Naive B cell (primary cell): ENCODE results near the gene DNAJC1. TPM values are rescaled to one million over a fixed set of nuclear protein-coding genes. Genes with fewer than 3 reads are reported as not detected.
"Not testable (repeated sequence)": the region's sequence is repeated elsewhere in the genome, so short reads cannot be mapped to it uniquely, and the experiment has no call there.

Experiments used
- ATAC-seq, 2 donors: fragments of 150-1000 bp; cut with Tn5 transposase; 2 replicates each; pipeline ENCODE4 v1.10.0; 2021; ENCODE audit warnings: low read depth in 2 of 2, mild to moderate bottlenecking in 2 of 2, moderate library complexity in 2 of 2
- DNase-seq: peaks from one replicate; pipeline ENCODE4 v3.0.0; 2022
- H3K27ac Mint-ChIP-seq, 6 donors: one replicate each; pipeline ENCODE4 v1.8.0; 2020 to 2022; ENCODE audit warnings: mild to moderate bottlenecking in 6 of 6, mixed read lengths in 6 of 6, moderate library complexity in 5 of 6, inconsistent platforms in 2 of 6
- H3K27me3 Mint-ChIP-seq, 3 donors: one replicate each; pipeline ENCODE4 v1.8.0; 2021 to 2022; ENCODE audit warnings: mixed read lengths in 3 of 3, mild to moderate bottlenecking in 1 of 3
- H3K36me3 Mint-ChIP-seq, 2 donors: one replicate each; pipeline ENCODE4 v1.8.0; 2020 to 2022; ENCODE audit warnings: mixed read lengths in 2 of 2, inconsistent platforms in 1 of 2, mild to moderate bottlenecking in 1 of 2
- H3K4me1 Mint-ChIP-seq, 3 donors: one replicate each; pipeline ENCODE4 v1.8.0; 2020 to 2022; ENCODE audit warnings: mixed read lengths in 3 of 3, inconsistent platforms in 1 of 3, mild to moderate bottlenecking in 1 of 3, moderate library complexity in 1 of 3
- H3K4me3 Mint-ChIP-seq, 8 donors: one replicate each; pipeline ENCODE4 v1.8.0; 2020 to 2022; ENCODE audit warnings: mild to moderate bottlenecking in 8 of 8, mixed read lengths in 8 of 8, moderate library complexity in 8 of 8, inconsistent platforms in 2 of 8
- H3K9me3 Mint-ChIP-seq, 7 donors: one replicate each; pipeline ENCODE4 v1.8.0; 2020 to 2022; ENCODE audit warnings: mixed read lengths in 7 of 7, mild to moderate bottlenecking in 5 of 7, inconsistent platforms in 2 of 7, moderate library complexity in 1 of 7
- polyA plus RNA-seq, 6 donors: library from polyadenylated mRNA; unstranded; fragments of 300-500 nt; fragmentation: Illumina TruSeq; gene quantifications; one replicate each; pipeline ENCODE4 v1.2.3, GENCODE V29; 2021; ENCODE audit warnings: low read depth in 6 of 6

Gene DNAJC1
- polyA plus RNA-seq, 6 donors from 2014 or later, result 9.1 to 19.5 (median 14.5) TPM

- H3K27me3 Mint-ChIP-seq, result no peaks in the 10 kb centered on the region
- H3K9me3 Mint-ChIP-seq, result no peaks in the 10 kb centered on the region
- DNase-seq, result no peak
- peaks cover 0 to 7% (median 0%) of the 10 kb centered on the region in 3 donors for H3K4me1 Mint-ChIP-seq
- ATAC-seq, result no peak
- no peak overlapping the region for H3K4me3 Mint-ChIP-seq
- no peak overlapping the region for H3K27ac Mint-ChIP-seq
- peaks cover 0 to 21% of the 10 kb centered on the region in 2 donors for H3K36me3 Mint-ChIP-seq
These were observed 274.9 kb downstream of the DNAJC1 start for GRCh38 chr10:21728618-21729017.

GRCh38 chr10:21727452-21728168 lies 275.9 kb downstream of the DNAJC1 start:
- no peak for ATAC-seq
- Mint-ChIP-seq H3K4me3 (peak overlapping the region in 1 of 8 donors; percentile 22), H3K27ac (peak overlapping the region in 4 of 6 donors; percentile 24 to 83 (median 36)), H3K36me3 (peaks cover 2 to 22% of the 10 kb centered on the region in 2 donors), H3K27me3 (no peaks in the 10 kb centered on the region), H3K9me3 (no peaks in the 10 kb centered on the region), H3K4me1 (peaks cover 0 to 7% (median 0%) of the 10 kb centered on the region in 3 donors)
- DNase-seq, result no peak

GRCh38 chr10:21726601-21727225 lies 276.8 kb downstream of the DNAJC1 start:
- H3K36me3 Mint-ChIP-seq, result peaks cover 6 to 25% of the 10 kb centered on the region in 2 donors
- H3K9me3 Mint-ChIP-seq, result no peaks in the 10 kb centered on the region
- no peak overlapping the region for H3K27ac Mint-ChIP-seq
- DNase-seq, result no peak
- H3K4me1 Mint-ChIP-seq, result peaks cover 0 to 7% (median 0%) of the 10 kb centered on the region in 3 donors
- no peaks in the 10 kb centered on the region for H3K27me3 Mint-ChIP-seq
- no peak overlapping the region for H3K4me3 Mint-ChIP-seq
- ATAC-seq, result no peak

- no peaks in the 10 kb centered on the region for H3K27me3 Mint-ChIP-seq
- H3K9me3 Mint-ChIP-seq, result no peaks in the 10 kb centered on the region
- H3K27ac Mint-ChIP-seq, result peak overlapping the region in 3 of 6 donors; percentile 36 to 53 (median 39)
- DNase-seq, result no peak
- peaks cover 6 to 20% of the 10 kb centered on the region in 2 donors for H3K36me3 Mint-ChIP-seq
- peaks cover 0 to 7% (median 0%) of the 10 kb centered on the region in 3 donors for H3K4me1 Mint-ChIP-seq
- ATAC-seq, result no peak
- H3K4me3 Mint-ChIP-seq, result no peak overlapping the region
These were observed 278.7 kb downstream of the DNAJC1 start for GRCh38 chr10:21724687-21725367.

GRCh38 chr10:21724020-21724589 lies 279.4 kb downstream of the DNAJC1 start:
- ATAC-seq (no peak), DNase-seq (no peak)
- Mint-ChIP-seq H3K4me3 (no peak overlapping the region), H3K27me3 (no peaks in the 10 kb centered on the region), H3K9me3 (no peaks in the 10 kb centered on the region), H3K36me3 (peaks cover 6 to 24% of the 10 kb centered on the region in 2 donors), H3K4me1 (peaks cover 0 to 7% (median 0%) of the 10 kb centered on the region in 3 donors), H3K27ac (peak overlapping the region in 3 of 6 donors; percentile 36 to 53 (median 39))

GRCh38 chr10:21722209-21722608 lies 281.3 kb downstream of the DNAJC1 start:
- H3K36me3 Mint-ChIP-seq, result peaks cover 17 to 22% of the 10 kb centered on the region in 2 donors
- peaks cover 4 to 10% (median 7%) of the 10 kb centered on the region in 3 donors for H3K4me1 Mint-ChIP-seq
- H3K4me3 Mint-ChIP-seq, result no peak overlapping the region
- DNase-seq (no peak), ATAC-seq (no peak)
- peaks cover 0 to 3% (median 0%) of the 10 kb centered on the region in 7 donors for H3K9me3 Mint-ChIP-seq
- H3K27ac Mint-ChIP-seq, result no peak overlapping the region
- no peaks in the 10 kb centered on the region for H3K27me3 Mint-ChIP-seq

- H3K27me3 Mint-ChIP-seq, result no peaks in the 10 kb centered on the region
- peaks cover 4 to 10% (median 7%) of the 10 kb centered on the region in 3 donors for H3K4me1 Mint-ChIP-seq
- H3K9me3 Mint-ChIP-seq, result peaks cover 0 to 3% (median 0%) of the 10 kb centered on the region in 7 donors
- ATAC-seq (no peak), DNase-seq (no peak)
- H3K27ac Mint-ChIP-seq, result no peak overlapping the region
- H3K36me3 Mint-ChIP-seq, result peaks cover 15 to 17% of the 10 kb centered on the region in 2 donors
- no peak overlapping the region for H3K4me3 Mint-ChIP-seq
These were observed 282.4 kb downstream of the DNAJC1 start for GRCh38 chr10:21721000-21721665.

GRCh38 chr10:21720090-21720489 lies 283.4 kb downstream of the DNAJC1 start:
- Mint-ChIP-seq H3K27ac (peak overlapping the region in 1 of 6 donors; percentile 30), H3K36me3 (peaks cover 12 to 22% of the 10 kb centered on the region in 2 donors), H3K27me3 (no peaks in the 10 kb centered on the region), H3K4me1 (peaks cover 4 to 10% (median 7%) of the 10 kb centered on the region in 3 donors), H3K4me3 (no peak overlapping the region), H3K9me3 (peaks cover 0 to 3% (median 0%) of the 10 kb centered on the region in 7 donors)
- ATAC-seq (no peak), DNase-seq (no peak)

- DNase-seq, result no peak
- peaks cover 4 to 10% (median 6%) of the 10 kb centered on the region in 3 donors for H3K4me1 Mint-ChIP-seq
- no peaks in the 10 kb centered on the region for H3K27me3 Mint-ChIP-seq
- no peak for ATAC-seq
- peaks cover 0 to 3% (median 0%) of the 10 kb centered on the region in 7 donors for H3K9me3 Mint-ChIP-seq
- H3K36me3 Mint-ChIP-seq, result peaks cover 12 to 25% of the 10 kb centered on the region in 2 donors
- H3K27ac Mint-ChIP-seq, result no peak overlapping the region
- no peak overlapping the region for H3K4me3 Mint-ChIP-seq
These were observed 284.0 kb downstream of the DNAJC1 start for GRCh38 chr10:21719502-21719901.

- peak overlapping the region in 4 of 6 donors; percentile 26 to 78 (median 46) for H3K27ac Mint-ChIP-seq
- H3K9me3 Mint-ChIP-seq, ATAC-seq, H3K27me3 Mint-ChIP-seq, H3K4me3 Mint-ChIP-seq, DNase-seq: not testable (repeated sequence)
- H3K36me3 Mint-ChIP-seq, result peaks cover 23 to 37% of the 10 kb centered on the region in 2 donors
- peaks cover 0 to 11% (median 5%) of the 10 kb centered on the region in 3 donors for H3K4me1 Mint-ChIP-seq
These were observed 286.0 kb downstream of the DNAJC1 start for GRCh38 chr10:21717437-21718054.

GRCh38 chr10:21715531-21716195 lies 287.9 kb downstream of the DNAJC1 start:
- no peak overlapping the region for H3K4me3 Mint-ChIP-seq
- DNase-seq (no peak), ATAC-seq (no peak)
- peak overlapping the region in 1 of 6 donors; percentile 24 for H3K27ac Mint-ChIP-seq
- no peaks in the 10 kb centered on the region for H3K27me3 Mint-ChIP-seq
- peaks cover 5 to 21% (median 11%) of the 10 kb centered on the region in 3 donors for H3K4me1 Mint-ChIP-seq
- H3K36me3 Mint-ChIP-seq, result peaks cover 23 to 33% of the 10 kb centered on the region in 2 donors
- peaks cover 0 to 3% (median 0%) of the 10 kb centered on the region in 7 donors for H3K9me3 Mint-ChIP-seq

- DNase-seq, result no peak
- no peak for ATAC-seq
- H3K36me3 Mint-ChIP-seq, result peaks cover 20 to 31% of the 10 kb centered on the region in 2 donors
- no peak overlapping the region for H3K4me3 Mint-ChIP-seq
- peaks cover 0 to 3% (median 0%) of the 10 kb centered on the region in 7 donors for H3K9me3 Mint-ChIP-seq
- peak overlapping the region in 1 of 6 donors; percentile 44 for H3K27ac Mint-ChIP-seq
- H3K27me3 Mint-ChIP-seq, result no peaks in the 10 kb centered on the region
- peaks cover 16 to 25% (median 20%) of the 10 kb centered on the region in 3 donors for H3K4me1 Mint-ChIP-seq
These were observed 290.6 kb downstream of the DNAJC1 start for GRCh38 chr10:21712975-21713374.
